SK-N-SH treated with all-trans-retinoic acid at 6 μM for 48 hours (cell line): ENCODE measurements around the gene CTXN3.

ENCODE experiments used
- ARNTL ChIP-seq: fragments of 450-650 bp; formaldehyde crosslinking; IDR thresholded peaks from 2 replicates; pipeline ENCODE4 v1.5.0; 2020; ENCODE audit warnings: low read depth, mild to moderate bottlenecking, moderate library complexity, borderline replicate concordance
- CREB5 ChIP-seq: fragments of 250-450 bp; sonication (Bioruptor Pico); IDR thresholded peaks from 2 replicates; pipeline ENCODE4 v1.5.1; 2020; ENCODE audit warnings: low read depth, mild to moderate bottlenecking, moderate library complexity
- CSDC2 ChIP-seq: fragments of 250-450 bp; sonication (Bioruptor Pico); IDR thresholded peaks from 2 replicates; pipeline ENCODE4 v1.5.0; 2020; ENCODE audit warnings: mild to moderate bottlenecking, moderate library complexity
- ISL1 ChIP-seq: fragments of 250-450 bp; sonication (Bioruptor Pico); IDR thresholded peaks from 2 replicates; pipeline ENCODE4 v2.1.2; 2022; ENCODE audit warnings: mild to moderate bottlenecking, moderate library complexity
- TOX ChIP-seq: fragments of 250-450 bp; sonication (Bioruptor Pico); IDR thresholded peaks from 2 replicates; pipeline ENCODE4 v1.8.0; 2021; ENCODE audit warnings: mild to moderate bottlenecking, moderate library complexity, borderline replicate concordance
- ZC3H10 ChIP-seq: fragments of 250-450 bp; sonication (Bioruptor Pico); IDR thresholded peaks from 2 replicates; pipeline ENCODE4 v1.5.1; 2021; ENCODE audit warnings: mild to moderate bottlenecking, moderate library complexity
- ZFP30 ChIP-seq: fragments of 450-650 bp; formaldehyde crosslinking; IDR thresholded peaks from 2 replicates; pipeline ENCODE4 v1.5.0; 2022; ENCODE audit warnings: mild to moderate bottlenecking, moderate library complexity
- ZNF8 ChIP-seq: fragments of 450-650 bp; formaldehyde crosslinking; IDR thresholded peaks from 2 replicates; pipeline ENCODE4 v1.5.0; 2020; ENCODE audit warnings: mild to moderate bottlenecking, moderate library complexity
- TF ChIP-seq, protein P1 (sequence below): fragments of 250-450 bp; sonication (Bioruptor Pico); IDR thresholded peaks from 2 replicates; pipeline ENCODE4 v1.8.0; 2020; ENCODE audit warnings: mild to moderate bottlenecking, moderate library complexity, borderline replicate concordance

DNA sequence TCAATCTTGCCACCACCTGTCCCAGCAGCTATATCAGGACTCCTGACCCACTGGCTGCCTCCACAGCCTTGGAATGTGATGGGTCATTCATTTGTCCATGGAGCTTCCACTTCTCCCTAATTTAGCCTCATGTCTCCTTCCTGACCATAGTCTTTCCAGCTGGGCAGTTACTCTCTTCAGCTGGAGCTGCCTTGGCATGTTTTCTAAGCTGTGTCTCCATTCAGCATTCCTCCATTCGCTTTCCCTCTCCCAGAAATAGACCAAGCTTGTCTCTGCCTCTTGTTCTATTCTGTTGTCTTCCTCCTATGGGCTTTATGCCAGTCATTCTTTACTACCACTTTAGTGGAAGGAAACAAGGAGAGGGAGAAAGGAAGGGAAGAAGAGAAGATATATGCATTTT lies 5.3 kb upstream of the CTXN3 start:
- no peak for TF ChIP-seq ISL1 (CRISPR knock-in tag)
- TF ChIP-seq CREB5 (CRISPR knock-in tag), result no peak
- no peak for TF ChIP-seq CSDC2 (CRISPR knock-in tag)
- TF ChIP-seq ZFP30 (CRISPR knock-in tag), result no peak
- no peak for TF ChIP-seq ARNTL (CRISPR knock-in tag)
- TF ChIP-seq TOX (CRISPR knock-in tag), result no peak
- TF ChIP-seq ZC3H10 (CRISPR knock-in tag), result no peak
- TF ChIP-seq, protein P1, sequence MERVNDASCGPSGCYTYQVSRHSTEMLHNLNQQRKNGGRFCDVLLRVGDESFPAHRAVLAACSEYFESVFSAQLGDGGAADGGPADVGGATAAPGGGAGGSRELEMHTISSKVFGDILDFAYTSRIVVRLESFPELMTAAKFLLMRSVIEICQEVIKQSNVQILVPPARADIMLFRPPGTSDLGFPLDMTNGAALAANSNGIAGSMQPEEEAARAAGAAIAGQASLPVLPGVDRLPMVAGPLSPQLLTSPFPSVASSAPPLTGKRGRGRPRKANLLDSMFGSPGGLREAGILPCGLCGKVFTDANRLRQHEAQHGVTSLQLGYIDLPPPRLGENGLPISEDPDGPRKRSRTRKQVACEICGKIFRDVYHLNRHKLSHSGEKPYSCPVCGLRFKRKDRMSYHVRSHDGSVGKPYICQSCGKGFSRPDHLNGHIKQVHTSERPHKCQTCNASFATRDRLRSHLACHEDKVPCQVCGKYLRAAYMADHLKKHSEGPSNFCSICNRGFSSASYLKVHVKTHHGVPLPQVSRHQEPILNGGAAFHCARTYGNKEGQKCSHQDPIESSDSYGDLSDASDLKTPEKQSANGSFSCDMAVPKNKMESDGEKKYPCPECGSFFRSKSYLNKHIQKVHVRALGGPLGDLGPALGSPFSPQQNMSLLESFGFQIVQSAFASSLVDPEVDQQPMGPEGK (CRISPR knock-in tag), result no peak
- no peak for TF ChIP-seq ZNF8
